NCI-H510A treated with DMSO at 0.1 percent for 48 hours (cell line): ENCODE data around the gene SH3PXD2A.

ENCODE experiments used
- DNase-seq: peaks from one replicate; lab custom pipeline; 2025; lab: John Stamatoyannopoulos, UW

Gene SH3PXD2A

DNA sequence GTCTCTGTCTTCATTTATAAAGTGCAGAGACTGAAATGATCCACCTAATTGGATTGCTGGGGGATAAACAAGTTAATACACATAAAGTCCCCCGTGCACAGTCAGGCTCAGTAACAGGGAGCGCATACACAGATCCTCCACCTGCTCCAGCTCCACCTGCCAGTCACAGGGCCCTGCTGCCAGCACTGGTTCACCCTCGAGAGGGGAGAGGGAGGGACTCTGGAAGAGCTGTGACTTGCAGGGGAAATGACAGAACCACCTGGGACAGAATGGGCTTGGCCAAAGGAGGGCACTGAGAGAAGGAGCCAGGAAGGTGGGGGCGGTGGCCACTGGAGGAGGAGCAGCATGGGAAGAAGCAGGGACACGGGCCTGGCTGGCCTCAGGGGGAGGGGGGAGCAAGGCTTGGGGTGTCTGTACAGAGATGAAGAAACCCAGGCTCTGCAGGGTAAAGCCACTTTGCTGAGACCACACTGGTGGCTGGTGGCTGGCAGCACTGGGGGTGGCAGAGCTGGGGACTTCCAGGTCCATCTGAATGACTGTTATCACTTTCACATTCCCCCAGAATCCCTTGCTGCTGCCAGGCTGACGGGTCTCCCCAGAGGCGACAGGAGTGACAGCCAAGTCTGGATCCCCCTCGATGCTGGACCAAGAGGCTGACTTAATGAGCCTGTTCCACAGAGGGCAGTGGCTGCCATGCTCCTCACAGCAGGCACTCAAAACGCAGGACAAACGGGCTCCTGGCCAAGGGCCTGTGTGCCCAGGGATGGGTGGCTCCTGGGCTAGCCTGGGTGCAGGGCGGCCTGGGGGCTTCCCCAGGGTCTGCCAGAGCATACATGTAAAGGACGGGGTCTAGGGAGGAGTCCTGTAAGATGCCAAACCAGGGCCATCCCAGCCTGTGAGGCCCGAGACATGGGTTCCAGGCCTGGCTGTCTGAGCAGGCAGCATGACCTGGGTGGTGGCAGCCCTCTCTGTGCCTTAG lies 151.1 kb downstream of the SH3PXD2A start:
- peak; percentile 80 for DNase-seq

DNA sequence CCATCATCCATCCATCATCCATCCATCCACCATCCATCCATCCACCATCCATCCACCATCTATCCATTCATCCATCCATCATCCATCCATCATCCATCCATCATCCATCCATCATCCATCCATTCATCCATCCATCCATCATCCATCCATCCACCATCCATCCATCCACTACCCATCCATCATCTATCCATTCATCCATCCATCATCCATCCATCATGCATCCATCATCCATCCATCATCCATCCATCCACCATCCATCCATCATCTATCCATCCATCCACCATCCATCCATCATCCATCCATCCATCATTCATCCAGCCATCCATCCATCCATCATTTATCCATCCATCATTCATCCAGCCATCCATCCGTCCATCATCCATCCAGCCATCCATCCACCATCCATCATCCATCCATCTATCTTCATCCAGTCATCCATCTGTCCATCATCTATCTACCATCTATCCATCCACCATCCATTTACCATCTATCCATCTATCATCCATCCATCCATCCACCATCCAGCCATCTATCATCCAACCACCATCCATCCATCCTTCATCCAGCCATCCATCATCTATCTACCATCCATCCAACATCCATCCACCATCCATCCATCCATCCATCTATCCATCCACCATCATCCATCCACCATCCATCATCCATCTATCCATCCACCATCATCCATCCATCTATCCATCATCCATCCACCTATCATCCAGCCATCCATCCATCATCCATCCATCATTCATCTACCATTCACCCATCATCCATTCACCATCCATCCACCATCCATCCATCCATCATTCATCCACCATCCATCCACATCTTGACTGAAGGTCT lies 153.8 kb downstream of the SH3PXD2A start:
- no peak for DNase-seq

DNA sequence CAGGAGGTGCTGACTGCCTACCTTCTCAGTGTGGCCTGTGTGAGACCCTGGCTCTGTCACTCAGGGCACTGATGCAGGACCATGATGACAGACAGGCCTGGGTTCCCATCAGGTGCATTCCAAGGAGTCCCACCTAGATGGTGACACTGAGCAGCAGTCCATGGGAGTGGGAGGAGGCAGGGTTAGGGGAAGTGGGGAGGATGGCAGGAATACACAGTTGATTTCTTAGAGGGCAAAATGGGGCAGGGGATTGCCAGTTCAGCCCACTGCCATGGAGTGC lies 155.0 kb downstream of the SH3PXD2A start:
- no peak for DNase-seq

DNA sequence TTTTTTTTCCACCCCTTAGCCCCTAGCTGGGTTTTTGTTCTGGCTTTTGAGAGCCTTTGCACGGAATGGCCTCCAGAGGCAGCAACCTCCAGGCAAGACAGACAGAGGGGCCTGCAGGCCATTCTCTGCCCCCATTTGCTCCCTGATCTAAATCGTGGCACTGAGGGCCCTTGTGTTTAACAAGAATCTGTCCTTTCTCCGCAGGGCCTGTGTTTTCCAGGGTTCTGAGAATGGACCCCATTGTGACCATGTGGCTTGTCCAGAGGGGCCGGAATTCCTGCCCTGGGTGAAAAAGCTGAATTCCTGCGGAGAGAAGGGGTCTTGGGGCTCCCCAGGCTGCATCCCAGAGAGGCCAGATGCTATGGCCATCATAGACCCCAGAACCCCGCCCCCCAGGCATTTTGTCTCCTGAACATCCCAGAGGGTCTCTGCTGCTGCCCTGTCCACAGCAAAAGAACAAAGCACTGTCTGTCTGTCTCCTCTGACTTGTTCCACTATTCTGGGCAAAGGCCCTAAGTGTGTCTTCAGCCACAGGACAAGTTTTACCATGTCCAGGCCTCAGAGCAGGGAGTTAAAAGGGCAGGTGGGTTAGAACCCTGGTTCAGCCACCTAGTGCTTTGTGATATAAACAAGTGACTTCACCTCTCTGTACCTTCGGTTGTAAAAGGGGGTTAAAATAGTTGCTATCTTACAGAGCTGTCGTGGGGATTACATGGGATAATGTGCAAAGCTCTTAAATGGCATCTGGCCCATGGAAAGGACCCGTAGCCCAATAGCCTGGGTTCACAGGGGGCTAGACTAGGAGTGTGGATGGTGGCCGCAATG lies 155.6 kb downstream of the SH3PXD2A start:
- DNase-seq = no peak

DNA sequence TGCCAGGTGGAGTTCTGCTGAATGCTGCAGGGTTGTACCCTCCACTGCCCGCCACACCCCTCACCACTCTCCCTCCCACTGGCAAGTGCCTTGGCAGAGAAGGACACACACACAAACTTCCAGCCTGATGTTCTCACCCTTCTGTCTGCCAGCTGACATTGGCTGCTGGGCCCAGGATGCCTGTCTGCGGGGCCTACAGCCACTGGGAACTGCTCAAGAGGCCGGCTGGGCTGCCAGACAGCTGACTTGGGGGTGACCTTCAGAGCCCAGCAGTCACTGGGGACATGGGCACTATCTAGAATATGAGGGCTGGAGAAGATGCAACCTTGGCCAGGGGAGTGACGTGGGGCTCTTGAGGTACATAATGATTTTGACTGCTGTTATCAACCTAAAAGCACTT lies 157.1 kb downstream of the SH3PXD2A start:
- DNase-seq = no peak

DNA sequence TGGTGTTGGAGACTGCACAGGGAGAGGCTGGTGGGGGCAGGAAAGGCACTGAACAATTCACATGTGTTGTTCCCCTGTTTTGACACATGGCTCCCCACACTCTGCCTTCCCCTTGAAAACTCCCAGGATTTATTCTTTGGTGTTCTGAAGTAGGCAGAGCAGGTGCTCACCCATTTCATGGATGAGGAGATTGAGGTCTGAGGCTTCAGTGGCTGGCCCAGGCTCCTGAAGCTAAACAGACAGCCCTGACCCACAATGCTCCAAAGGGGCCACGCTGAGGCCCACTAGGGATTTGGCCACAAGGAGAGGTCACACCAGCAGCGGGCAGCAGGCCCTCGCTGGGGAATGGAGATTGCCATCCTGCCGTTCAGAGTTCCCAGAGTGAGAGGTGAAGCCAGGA lies 157.6 kb downstream of the SH3PXD2A start:
- DNase-seq = no peak

DNA sequence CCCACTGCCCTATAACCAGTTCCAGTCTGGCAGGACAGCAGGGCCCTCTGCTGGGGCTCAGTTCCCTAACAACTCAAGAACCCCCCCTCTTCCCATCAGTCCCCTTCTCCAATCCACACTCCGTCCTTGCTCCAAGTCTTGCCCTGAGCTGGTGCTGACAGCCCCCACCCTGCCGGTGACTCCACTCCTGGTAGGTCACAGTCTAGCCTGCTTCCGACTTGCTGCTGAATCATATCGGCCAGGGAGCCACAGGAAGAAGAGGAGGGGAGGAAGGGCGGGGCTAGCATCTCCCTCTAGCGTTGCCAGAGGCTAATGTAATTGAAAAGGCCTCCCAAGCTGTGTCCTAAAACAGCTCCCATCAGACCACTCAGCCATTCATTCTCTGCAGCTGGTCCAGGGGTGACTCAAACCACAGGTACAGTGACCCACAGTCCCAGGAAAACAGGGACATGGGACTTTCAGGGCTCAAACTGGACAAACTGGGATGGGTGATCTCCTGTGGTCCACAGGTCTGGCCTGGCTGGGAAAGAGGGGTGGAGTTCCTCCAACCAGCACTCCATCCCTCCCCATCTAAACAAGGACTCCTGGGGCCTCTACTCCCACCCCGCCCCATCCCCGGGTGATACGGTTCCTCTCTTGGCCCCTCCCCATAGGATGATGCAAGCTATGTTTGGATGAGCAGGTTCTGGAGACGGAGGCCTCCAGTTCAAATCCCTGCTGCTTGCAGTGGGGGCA lies 158.8 kb downstream of the SH3PXD2A start:
- DNase-seq = peak; percentile 60

DNA sequence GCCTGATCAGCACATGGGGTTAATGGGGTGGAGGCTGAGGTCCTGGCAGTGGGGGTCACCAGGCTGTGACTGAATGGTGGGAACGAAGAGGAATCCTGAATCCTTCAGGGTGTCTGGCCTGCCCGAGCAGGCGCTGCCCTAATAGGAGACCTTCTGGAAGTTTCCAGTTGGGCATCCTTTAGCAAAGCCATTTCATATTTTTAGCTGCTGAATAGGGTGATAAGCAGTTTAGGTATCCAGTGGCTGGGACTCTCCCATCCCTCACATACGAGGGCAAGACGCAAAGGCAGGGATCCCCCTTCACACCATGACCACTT lies 159.3 kb downstream of the SH3PXD2A start:
- no peak for DNase-seq

DNA sequence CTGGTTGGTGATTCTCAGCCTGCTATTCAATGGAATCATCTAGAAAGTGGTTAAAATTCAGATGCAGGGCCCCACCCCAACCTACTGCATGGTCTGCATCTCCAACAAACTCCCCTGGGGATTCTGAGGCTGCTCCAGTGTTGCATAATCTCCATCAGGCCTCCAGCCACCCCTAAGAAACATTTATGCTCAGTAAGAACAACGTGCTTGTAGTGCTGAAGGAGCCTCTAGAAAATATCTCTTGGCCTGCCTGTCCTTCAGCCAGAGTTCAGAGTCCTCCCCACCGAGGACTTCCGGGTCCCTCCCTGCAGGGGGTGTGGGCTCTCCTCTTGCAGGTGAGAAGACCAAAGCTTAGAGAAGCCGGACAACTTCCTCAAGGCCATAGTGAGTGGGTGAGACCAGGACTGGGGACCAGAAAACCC lies 159.8 kb downstream of the SH3PXD2A start:
- no peak for DNase-seq

DNA sequence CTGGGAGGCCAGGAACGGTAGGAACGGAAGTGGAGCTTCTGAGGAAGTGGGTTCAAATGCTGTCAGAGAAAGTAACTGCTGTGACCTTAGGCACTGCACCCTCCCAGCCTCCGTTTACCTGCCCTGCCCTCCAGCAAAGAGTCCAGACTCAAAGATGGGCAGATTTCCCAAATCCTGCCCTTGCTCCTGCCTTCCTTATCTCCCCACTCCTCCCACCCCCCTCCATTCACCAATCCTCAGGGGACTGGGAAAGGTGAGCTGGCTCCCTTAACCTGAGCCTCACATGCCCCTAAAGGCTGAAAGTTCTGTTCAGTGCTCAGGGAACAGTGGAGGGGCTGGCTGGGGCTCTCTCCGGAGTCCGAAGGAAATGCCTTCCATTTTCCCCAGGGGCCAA lies 161.6 kb downstream of the SH3PXD2A start:
- no peak for DNase-seq

DNA sequence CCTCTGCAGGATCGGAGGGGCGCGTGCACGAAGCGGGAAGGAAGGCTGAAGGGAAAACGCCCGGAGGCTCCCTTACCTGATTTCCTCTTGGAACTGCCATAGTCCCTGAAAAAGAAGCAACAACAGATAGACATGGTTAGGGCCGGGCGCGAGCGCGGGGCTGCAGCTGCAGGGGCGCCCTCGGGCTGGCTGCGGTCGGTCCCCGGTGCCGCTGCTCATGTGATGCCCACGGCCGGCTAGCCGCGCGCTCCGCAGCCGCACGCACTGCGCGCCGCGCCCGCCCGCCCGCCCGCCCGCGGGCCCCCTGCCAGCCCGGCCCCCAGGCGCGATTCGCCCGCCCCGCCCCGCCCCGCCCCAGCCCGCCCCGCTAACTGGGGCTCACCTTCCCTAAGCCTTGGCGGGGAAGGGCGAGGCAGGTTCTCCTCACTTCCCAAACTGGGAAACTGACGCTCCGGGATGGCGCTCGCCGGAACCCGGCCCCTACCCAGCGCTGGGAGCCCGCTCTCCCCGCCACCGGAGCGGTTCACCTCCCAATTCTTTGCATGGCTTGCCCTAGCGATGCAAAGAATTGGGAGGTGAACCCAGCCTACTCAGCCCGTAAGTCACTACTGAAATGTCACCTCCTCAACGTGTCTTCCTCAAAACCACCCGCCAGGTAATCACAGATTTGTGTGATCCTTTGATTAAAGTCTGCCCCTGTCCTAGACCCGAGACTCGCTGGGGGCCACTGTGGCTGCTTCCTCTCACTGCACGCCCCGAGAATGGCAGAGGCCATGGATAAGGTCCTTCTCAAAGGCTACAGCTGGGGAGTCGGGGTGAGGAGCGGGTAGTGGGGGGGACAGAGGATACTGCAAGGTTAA lies 162.2 kb downstream of the SH3PXD2A start:
- peak; percentile 35 for DNase-seq

DNA sequence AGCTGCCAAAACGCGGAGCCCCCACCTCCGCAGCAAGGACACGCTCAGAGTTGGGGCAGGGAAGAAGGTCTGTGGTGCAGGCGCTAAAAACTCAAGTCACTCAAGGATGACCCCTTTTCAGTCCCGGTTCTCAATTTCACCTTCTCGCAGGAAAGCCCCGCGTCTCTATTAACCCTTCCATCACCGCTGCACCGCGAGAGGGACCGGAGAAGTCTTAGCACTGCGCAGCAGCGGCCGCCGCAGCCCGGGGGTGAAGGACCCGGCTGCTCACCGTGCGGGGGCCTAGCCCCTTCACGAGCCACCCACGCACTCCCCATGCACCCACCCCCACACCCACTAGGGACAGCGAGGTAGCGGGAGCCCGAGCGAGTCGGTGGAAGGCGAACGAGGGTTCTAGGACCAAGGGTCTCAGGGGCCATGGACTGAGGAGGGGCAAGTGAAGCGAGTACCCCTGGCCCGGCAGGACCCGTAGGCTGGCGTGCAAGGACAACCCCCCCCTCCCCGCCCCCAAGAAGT lies 162.9 kb downstream of the SH3PXD2A start:
- DNase-seq = no peak

DNA sequence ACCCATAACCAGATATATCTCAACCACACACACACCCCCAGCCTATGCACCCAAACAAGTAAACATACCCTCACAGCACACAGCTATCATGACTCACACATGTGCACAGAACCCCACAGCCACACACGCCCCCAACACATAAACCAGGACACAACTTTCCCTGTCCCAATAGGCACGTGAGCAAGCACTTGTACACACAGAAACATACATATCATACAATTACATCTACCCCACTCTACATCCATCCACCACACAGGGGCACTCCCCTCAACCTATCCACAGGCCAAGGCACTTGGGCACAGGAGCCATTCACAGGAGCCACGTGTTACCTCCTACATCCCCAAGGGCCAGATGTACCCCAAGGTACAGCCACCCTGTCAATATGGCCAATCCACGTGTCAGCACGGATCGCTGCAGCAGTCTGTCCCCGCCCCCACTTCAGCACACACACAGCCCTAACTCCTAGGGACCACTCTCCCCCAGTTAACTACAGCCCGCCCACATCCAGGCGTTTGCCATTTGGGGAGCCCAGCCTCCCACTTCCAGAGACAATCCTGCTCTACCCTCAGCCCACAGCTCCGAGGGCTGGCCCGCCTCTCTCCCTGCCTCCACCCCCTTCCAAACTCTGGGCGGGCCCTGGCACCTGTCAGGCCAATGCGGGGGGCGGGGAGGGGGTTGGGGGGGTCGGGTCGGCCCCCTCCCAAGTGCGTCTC lies 163.5 kb downstream of the SH3PXD2A start:
- DNase-seq = no peak

DNA sequence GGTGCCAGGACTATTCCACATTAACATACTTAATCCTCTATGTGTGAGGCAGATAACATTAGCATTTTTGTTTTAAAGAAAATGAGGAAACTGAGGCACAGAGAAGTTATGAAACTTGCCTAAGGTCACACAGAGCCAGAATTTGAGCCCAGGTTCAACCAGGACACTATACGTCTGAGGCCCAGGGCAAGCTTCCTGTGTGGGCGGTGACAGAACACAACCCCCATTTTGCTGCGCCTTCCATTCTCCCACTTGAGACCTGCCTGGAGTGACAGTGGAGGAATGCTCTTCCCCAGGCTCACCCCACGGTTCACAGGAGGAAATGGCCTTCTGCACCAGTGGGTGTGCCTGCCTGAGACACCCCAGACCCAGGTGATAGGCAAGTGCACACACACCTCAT lies 164.1 kb downstream of the SH3PXD2A start:
- no peak for DNase-seq

DNA sequence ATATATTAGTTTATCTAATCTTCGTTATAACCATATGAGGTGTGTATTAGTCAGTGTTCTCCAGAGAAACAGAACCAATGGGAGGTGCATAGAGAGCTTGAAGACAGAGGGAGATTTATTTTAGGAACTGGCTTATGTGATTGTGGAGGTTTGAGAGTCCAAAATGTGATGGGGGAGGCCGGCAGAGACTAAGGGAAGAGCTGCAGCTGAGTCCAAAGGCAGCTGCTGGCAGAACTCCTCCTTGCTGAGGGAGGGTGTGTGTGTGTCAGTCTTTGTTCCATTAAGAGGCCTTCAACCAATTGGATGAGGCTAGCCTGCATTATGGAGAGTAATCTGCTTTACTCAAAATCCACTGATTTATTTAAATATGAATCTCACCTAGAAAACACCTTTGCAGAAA lies 165.1 kb downstream of the SH3PXD2A start:
- DNase-seq = no peak

DNA sequence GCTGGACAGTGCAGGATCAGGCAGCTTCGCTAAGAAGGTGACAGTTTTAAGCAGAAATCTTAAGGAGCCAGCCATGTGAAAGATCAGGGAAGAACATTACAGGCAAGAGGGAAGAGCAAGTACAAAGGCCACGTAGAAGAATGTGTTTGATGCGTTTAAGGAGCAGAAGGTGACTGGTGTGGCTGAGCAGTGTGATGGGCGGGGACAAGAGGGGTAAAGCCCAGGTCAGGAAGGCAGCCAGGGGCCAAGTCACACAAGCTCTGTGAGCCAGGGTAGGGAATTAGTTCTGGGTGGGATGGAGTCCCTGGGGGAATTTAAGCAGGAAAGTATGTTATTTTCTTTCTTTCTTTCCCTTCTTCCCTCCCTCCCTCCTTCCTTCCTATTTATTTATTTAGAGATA lies 166.9 kb downstream of the SH3PXD2A start:
- DNase-seq = no peak

DNA sequence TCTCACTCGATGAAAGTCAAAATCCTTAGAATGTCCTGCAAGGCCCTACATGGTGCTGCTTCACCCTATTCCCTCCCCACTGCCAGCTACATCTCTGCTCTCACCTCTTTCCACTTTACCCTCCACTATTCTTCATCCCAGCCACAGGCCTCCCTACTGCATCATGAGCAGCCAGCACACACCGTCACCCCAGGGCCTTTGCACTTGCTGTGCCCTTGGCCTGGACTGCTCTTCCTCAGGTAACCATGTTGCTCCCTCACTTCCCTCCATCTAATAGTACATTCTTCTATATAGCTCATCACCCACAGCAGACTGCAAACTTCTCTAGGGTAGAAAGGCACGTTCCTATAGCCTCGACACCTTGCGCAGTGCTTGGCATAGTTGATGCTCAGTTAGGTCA lies 167.7 kb downstream of the SH3PXD2A start:
- no peak for DNase-seq

DNA sequence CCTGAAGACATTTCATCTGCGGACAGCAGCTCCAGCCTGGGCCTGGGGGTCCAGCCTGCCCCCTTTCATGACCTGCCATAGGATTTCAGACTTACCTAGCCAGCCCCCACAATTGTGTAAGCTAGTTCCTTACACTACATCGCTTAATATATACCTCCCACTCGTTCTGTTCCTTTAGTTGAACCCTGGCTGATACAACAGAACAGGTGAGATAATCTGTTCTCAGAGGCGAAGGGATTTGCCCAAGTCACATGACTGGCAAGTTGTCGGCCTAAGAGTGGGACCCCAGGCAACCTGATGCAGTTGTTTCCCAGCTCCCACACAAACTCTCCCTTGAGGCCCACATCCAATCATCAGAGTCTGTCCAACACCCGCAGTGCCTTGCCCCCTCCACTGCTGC lies 168.2 kb downstream of the SH3PXD2A start:
- DNase-seq = no peak

DNA sequence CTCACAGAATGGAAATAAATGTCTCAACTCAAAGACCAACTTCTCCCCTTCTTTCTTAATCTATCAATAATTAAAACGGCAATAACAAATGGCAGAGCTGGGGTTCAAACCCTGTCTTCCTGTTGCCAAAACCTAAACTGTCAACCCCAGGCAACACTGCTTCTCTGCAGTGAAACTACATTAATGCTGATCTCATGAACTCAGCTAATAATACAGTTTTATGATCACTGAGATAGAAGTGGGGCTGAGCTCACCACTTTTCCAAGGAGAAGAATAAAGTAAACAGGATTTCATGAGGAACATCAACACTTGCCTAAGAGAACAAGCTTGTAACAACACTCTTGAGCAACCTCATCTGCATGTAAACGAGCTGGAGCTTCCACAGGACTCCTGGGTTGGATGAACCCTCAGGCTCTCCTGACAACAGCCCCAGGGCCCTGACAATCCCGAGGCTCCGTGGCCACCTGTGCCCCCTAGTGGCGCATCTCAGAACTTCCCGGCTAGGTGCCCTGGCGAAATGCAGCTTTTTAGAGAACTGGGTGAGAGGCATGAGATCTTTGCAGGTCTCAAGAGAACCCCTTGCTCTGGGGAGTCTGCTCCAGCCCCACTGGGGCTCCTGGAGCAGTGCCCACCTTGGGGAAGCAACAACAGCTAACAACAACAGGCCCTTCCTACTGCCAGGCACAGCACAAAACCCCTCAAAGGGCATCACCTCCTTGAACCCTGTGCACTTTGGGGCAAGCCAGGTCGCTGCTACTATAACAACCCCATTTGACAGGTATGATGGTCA lies 169.3 kb downstream of the SH3PXD2A start:
- peak; percentile 87 for DNase-seq
